ENCODE measurements around the gene OTOF. TPM values are rescaled to one million over a fixed set of nuclear protein-coding genes. Genes with fewer than 3 reads are reported as not detected.

Gene OTOF
- total RNA-seq, 1 donor from 2014 or later, result not detected

- TF ChIP-seq, protein P1, sequence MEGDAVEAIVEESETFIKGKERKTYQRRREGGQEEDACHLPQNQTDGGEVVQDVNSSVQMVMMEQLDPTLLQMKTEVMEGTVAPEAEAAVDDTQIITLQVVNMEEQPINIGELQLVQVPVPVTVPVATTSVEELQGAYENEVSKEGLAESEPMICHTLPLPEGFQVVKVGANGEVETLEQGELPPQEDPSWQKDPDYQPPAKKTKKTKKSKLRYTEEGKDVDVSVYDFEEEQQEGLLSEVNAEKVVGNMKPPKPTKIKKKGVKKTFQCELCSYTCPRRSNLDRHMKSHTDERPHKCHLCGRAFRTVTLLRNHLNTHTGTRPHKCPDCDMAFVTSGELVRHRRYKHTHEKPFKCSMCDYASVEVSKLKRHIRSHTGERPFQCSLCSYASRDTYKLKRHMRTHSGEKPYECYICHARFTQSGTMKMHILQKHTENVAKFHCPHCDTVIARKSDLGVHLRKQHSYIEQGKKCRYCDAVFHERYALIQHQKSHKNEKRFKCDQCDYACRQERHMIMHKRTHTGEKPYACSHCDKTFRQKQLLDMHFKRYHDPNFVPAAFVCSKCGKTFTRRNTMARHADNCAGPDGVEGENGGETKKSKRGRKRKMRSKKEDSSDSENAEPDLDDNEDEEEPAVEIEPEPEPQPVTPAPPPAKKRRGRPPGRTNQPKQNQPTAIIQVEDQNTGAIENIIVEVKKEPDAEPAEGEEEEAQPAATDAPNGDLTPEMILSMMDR (IDR thresholded peaks at IDR 0.05; ENCODE audit: borderline replicate concordance), result no peak
- no peak for DNase-seq
- intact Hi-C loops (cut with micrococcal nuclease), result no loop called here
These were observed 10.7 kb upstream of the OTOF start for GRCh38 chr2:26488463-26489212.

GRCh38 chr2:26487192-26487591 is 9.3 kb upstream of the OTOF start:
- DNase-seq, result no peak
- no peak overlapping the region for H3K27ac ChIP-seq (replicated peaks)
- H3K4me3 ChIP-seq, result no peak overlapping the region
- H3K9me3 ChIP-seq (replicated peaks), result no peaks in the 10 kb centered on the region
- TF ChIP-seq, protein P1 (IDR thresholded peaks at IDR 0.05; ENCODE audit: borderline replicate concordance), result no peak
- H3K36me3 ChIP-seq, result no peaks in the 10 kb centered on the region
- peaks cover 17% of the 10 kb centered on the region for H3K4me1 ChIP-seq
- no peaks in the 10 kb centered on the region for H3K27me3 ChIP-seq (ENCODE audit: low read depth)
- intact Hi-C loops (cut with micrococcal nuclease), result no loop called here

More at GRCh38 chr2:26488463-26489212, 10.7 kb upstream of the OTOF start:
- peaks cover 12% of the 10 kb centered on the region for H3K4me1 ChIP-seq
- H3K4me3 ChIP-seq, result no peak overlapping the region
- H3K27ac ChIP-seq (replicated peaks), result no peak overlapping the region
- H3K9me3 ChIP-seq (replicated peaks), result no peaks in the 10 kb centered on the region
- H3K27me3 ChIP-seq (ENCODE audit: low read depth), result no peaks in the 10 kb centered on the region
- H3K36me3 ChIP-seq, result no peaks in the 10 kb centered on the region

DNA sequence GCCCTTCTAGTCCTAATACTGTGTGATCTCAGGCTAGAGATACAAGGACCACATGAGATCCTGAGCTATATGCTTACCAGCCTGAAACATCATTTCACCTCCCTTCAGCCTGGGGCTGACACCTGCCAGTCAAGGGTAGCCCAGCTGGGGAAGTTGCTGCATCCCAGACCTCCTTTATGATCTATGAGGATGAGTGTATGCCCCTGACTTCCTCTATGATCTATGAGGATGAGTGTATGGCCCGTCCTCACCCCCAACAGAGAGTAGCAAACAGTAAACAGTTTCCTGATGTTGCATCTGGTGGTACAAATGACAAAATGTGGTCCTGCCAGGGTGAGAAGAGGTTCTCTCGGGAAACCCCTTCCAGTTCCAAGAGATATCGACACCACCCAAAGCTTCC is 8.9 kb upstream of the OTOF start:
- TF ChIP-seq, protein P1 (IDR thresholded peaks at IDR 0.05; ENCODE audit: borderline replicate concordance), result no peak
- intact Hi-C loops (cut with micrococcal nuclease), result no loop called here
- no peaks in the 10 kb centered on the region for H3K27me3 ChIP-seq (ENCODE audit: low read depth)
- H3K36me3 ChIP-seq, result no peaks in the 10 kb centered on the region
- H3K9me3 ChIP-seq (replicated peaks), result no peaks in the 10 kb centered on the region
- no peak overlapping the region for H3K27ac ChIP-seq (replicated peaks)
- no peak overlapping the region for H3K4me3 ChIP-seq
- DNase-seq, result no peak
- H3K4me1 ChIP-seq, result peaks cover 17% of the 10 kb centered on the region

- no peaks in the 10 kb centered on the region for H3K9me3 ChIP-seq (replicated peaks)
- no peak overlapping the region for H3K27ac ChIP-seq (replicated peaks)
- intact Hi-C loops (cut with micrococcal nuclease), result no loop called here
- H3K4me1 ChIP-seq, result peaks cover 17% of the 10 kb centered on the region
- no peak overlapping the region for H3K4me3 ChIP-seq
- no peaks in the 10 kb centered on the region for H3K36me3 ChIP-seq
- TF ChIP-seq, protein P1 (IDR thresholded peaks at IDR 0.05; ENCODE audit: borderline replicate concordance), result no peak
- no peaks in the 10 kb centered on the region for H3K27me3 ChIP-seq (ENCODE audit: low read depth)
- no peak for DNase-seq
These were observed 7.9 kb upstream of the OTOF start for GRCh38 chr2:26485725-26486418.

DNA sequence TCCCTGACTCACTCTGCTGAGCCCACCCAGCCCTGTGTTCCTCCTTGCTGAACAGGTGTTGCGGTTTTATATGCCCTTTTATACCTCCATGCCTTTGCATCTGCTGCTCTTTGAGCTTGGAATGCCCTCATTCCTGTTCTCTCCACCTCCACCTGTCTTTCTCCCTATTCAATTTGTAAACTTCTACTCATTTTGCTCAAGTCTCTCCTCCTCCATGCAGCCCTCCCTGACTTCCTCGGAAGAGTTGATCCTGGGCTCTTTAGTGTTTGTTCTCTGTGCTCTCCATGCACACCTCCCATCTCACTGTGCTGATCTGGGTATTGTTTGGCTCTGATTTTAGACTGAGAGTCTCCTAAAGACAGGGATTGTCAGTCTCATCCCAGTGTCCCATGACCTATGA is 7.2 kb upstream of the OTOF start:
- Histone ChIP-seq H3K36me3 (no peaks in the 10 kb centered on the region), H3K27me3 (ENCODE audit: low read depth) (no peaks in the 10 kb centered on the region), H3K4me3 (no peak overlapping the region), H3K9me3 (replicated peaks) (no peaks in the 10 kb centered on the region), H3K4me1 (peaks cover 17% of the 10 kb centered on the region), H3K27ac (replicated peaks) (no peak overlapping the region)
- intact Hi-C loops (cut with micrococcal nuclease), result no loop called here
- TF ChIP-seq, protein P1 (IDR thresholded peaks at IDR 0.05; ENCODE audit: borderline replicate concordance), result no peak
- no peak for DNase-seq

Measured in left ventricle myocardium inferior (tissue), 1 donor.